ENCODE results near the gene CDH23.

DNA sequence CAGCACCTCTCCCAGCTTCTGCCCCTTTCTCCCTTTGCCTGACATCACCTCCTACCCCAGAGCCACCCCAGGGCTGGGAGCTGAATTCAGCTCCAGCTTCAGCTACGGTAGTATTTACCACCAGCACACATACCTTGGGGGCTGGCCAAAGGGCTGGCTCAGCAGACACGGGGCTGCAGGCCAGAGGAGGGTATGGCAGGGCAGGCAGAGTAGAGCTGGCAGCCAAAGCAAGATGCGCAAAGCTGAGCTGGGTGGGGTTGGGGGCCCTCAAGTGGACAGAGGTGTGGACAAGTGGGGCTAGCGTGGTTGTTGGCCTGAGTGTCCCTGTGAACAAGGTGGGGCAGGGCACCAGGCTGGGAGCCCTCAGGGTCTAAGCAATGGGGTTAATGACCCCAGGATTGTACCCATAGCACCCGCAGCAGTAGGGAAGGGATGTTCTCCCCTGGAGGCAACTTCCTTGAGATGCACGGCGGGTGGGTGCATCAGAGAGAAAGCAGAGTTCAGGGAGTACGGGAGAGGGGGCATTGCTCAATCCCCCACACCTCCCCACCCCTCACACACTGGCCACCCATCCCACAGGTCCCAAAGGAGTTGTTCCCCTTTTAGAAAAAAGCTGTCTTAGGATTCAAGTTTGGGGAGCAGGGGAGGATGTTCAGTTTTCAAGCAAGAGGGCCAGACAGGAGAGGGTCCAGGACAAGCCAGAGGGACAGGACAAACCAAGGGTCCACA, 368.6 kb downstream of the CDH23 start:
- TF ChIP-seq, protein P1, sequence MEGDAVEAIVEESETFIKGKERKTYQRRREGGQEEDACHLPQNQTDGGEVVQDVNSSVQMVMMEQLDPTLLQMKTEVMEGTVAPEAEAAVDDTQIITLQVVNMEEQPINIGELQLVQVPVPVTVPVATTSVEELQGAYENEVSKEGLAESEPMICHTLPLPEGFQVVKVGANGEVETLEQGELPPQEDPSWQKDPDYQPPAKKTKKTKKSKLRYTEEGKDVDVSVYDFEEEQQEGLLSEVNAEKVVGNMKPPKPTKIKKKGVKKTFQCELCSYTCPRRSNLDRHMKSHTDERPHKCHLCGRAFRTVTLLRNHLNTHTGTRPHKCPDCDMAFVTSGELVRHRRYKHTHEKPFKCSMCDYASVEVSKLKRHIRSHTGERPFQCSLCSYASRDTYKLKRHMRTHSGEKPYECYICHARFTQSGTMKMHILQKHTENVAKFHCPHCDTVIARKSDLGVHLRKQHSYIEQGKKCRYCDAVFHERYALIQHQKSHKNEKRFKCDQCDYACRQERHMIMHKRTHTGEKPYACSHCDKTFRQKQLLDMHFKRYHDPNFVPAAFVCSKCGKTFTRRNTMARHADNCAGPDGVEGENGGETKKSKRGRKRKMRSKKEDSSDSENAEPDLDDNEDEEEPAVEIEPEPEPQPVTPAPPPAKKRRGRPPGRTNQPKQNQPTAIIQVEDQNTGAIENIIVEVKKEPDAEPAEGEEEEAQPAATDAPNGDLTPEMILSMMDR (IDR thresholded peaks at IDR 0.05), result no peak
- no peak for TF ChIP-seq POLR2A (IDR thresholded peaks at IDR 0.05)

Data from adrenal gland (tissue), 5 donors.